Esophagus muscularis mucosa (tissue), 4 donors: ENCODE data around the gene SHISA6. TPM values are rescaled to one million over a fixed set of nuclear protein-coding genes. Genes with fewer than 3 reads are reported as not detected.

ENCODE experiments used
- DNase-seq: peaks from one replicate; pipeline ENCODE4 v3.0.0-alpha.2; 2017; ENCODE audit errors: extremely low spot score
- H3K27ac ChIP-seq, 4 donors: fragments of 200-600 bp; sonication (generic); replicated peaks in 1 of 4; 1 replicate in 3 of 4; 2 replicates in 1 of 4; pipeline ENCODE4 v1.5.1; 2016 to 2019; ENCODE audit warnings: mild to moderate bottlenecking in 1 of 4
- H3K27me3 ChIP-seq, 4 donors: fragments of 200-600 bp; sonication (generic); one replicate each; pipeline versions ENCODE4 v1.5.1 to v1.6.0; 2016 to 2019
- H3K36me3 ChIP-seq, 4 donors: fragments of 200-600 bp; sonication (generic); one replicate each; pipeline ENCODE4 v1.5.1; 2016 to 2019
- H3K4me1 ChIP-seq, 4 donors: fragments of 200-600 bp; sonication (generic); one replicate each; pipeline ENCODE4 v1.5.1; 2016 to 2019
- H3K4me3 ChIP-seq, 4 donors: fragments of 200-600 bp; sonication (generic); 1 replicate in 2 of 4; 2 replicates in 2 of 4; pipeline ENCODE4 v1.5.1; 2016 to 2019; ENCODE audit warnings: mild to moderate bottlenecking in 4 of 4, moderate library complexity in 1 of 4
- H3K9me3 ChIP-seq, 4 donors: fragments of 200-600 bp; sonication (generic); 1 replicate in 3 of 4; 2 replicates in 1 of 4; pipeline ENCODE4 v1.5.1; 2016 to 2019
- CTCF ChIP-seq, 3 experiments: fragments of 200-600 bp in 2 of 3; fragments of 450-650 bp in 1 of 3; sonication (generic) in 2 of 3; IDR thresholded peaks; one replicate each; pipeline ENCODE4 v1.5.1; 2017 to 2019; ENCODE audit warnings: antibody characterized with exemption in 3 of 3, mild to moderate bottlenecking in 2 of 3, moderate library complexity in 1 of 3
- EP300 ChIP-seq: sonication (generic); formaldehyde crosslinking; IDR thresholded peaks from one replicate; pipeline ENCODE4 v1.6.1; 2017; ENCODE audit warnings: antibody characterized with exemption
- POLR2A ChIP-seq: fragments of 450-650 bp; IDR thresholded peaks from one replicate; pipeline ENCODE4 v1.6.1; 2017; ENCODE audit warnings: antibody characterized with exemption, moderate library complexity, mild to moderate bottlenecking, low read depth
- POLR2AphosphoS5 ChIP-seq, 2 donors: sonication (generic); formaldehyde crosslinking; IDR thresholded peaks; one replicate each; pipeline ENCODE4 v1.6.1; 2017; ENCODE audit warnings: antibody characterized with exemption in 2 of 2
- WGBS: methylation state at CpG from one replicate; pipeline ENCODE4 v1.1.5; 2018; 5-methylcytosine and 5-hydroxymethylcytosine counted together
- intact Hi-C: fragments of 100-400 bp; cut with DNase I; formaldehyde crosslinking; loops from one replicate; pipeline ENCODE4 v1.15.1; 2023
- total RNA-seq, 4 donors: library from RNA; depleted of rRNA; stranded (reverse); fragments of >200 nt; gene quantifications; one replicate each; pipeline versions ENCODE4 v1.1.0 to v1.2.1, GENCODE V29; 2016

SHISA6 gene
- total RNA-seq, 4 donors from 2014 or later: 0.83 to 1.7 (median 1.4) TPM

- no peak for TF ChIP-seq POLR2AphosphoS5 (IDR thresholded peaks at IDR 0.05)
- TF ChIP-seq CTCF (IDR thresholded peaks at IDR 0.05): no peak
- no peak for TF ChIP-seq EP300
- TF ChIP-seq POLR2A: no peak
- intact Hi-C loops: no loop called here
- Histone ChIP-seq H3K4me1 (peaks cover 0 to 4% (median 0%) of the 10 kb centered on the region in 4 donors), H3K36me3 (no peaks in the 10 kb centered on the region), H3K27ac (no peak overlapping the region), H3K27me3 (peaks cover 0 to 27% (median 0%) of the 10 kb centered on the region in 4 donors), H3K4me3 (no peak overlapping the region), H3K9me3 (no peaks in the 10 kb centered on the region)
- no peak for DNase-seq
- 58% methylated on average over 11 of the region's 11 CpGs for WGBS
Observed at GRCh38 chr17:11251561-11252107, 10.6 kb downstream of the SHISA6 start.

DNA sequence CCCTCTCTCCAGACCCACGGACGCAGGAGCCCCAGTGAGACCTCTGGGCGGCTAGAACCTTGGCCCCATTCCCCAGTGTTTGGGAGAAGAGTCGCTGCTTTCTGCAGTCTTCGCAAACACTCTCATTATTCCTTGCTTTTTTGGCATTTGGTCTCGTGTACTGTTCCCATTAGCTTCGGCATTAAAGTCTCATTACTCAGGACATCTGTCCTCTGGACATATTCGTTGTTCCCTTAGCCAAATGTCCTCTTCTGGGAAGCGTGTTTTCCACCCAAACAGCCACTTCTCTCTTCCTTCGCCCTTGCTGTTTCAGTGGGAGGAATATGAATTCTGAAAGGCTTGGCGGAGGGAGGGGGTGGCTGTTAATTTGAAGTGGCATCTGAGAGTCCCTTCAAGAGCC is 11.1 kb downstream of the SHISA6 start:
- H3K27me3 ChIP-seq: peaks cover 0 to 27% (median 0%) of the 10 kb centered on the region in 4 donors
- no peaks in the 10 kb centered on the region for H3K36me3 ChIP-seq
- H3K4me3 ChIP-seq: no peak overlapping the region
- H3K27ac ChIP-seq: no peak overlapping the region
- H3K4me1 ChIP-seq: peaks cover 0 to 4% (median 0%) of the 10 kb centered on the region in 4 donors
- DNase-seq: no peak
- no peak for TF ChIP-seq POLR2AphosphoS5 (IDR thresholded peaks at IDR 0.05)
- TF ChIP-seq CTCF (IDR thresholded peaks at IDR 0.05): no peak
- no peak for TF ChIP-seq EP300
- TF ChIP-seq POLR2A: no peak
- 66% methylated on average over 11 of the region's 11 CpGs for WGBS
- H3K9me3 ChIP-seq: no peaks in the 10 kb centered on the region
- intact Hi-C loops: no loop called here

- Histone ChIP-seq H3K36me3 (no peaks in the 10 kb centered on the region), H3K4me1 (no peaks in the 10 kb centered on the region), H3K4me3 (no peak overlapping the region), H3K9me3 (peaks cover 0 to under 1% (median 0%) of the 10 kb centered on the region in 4 donors), H3K27ac (no peak overlapping the region), H3K27me3 (peaks cover 0 to 16% (median 0%) of the 10 kb centered on the region in 4 donors)
- DNase-seq: no peak
- intact Hi-C loops: no loop called here
- TF ChIP-seq EP300: no peak
- no peak for TF ChIP-seq POLR2A
- TF ChIP-seq POLR2AphosphoS5 (IDR thresholded peaks at IDR 0.05): no peak
- TF ChIP-seq CTCF (IDR thresholded peaks at IDR 0.05): no peak
- WGBS: 66% methylated on average over 11 of the region's 11 CpGs
Observed at GRCh38 chr17:11256877-11257276, 15.9 kb downstream of the SHISA6 start.

DNA sequence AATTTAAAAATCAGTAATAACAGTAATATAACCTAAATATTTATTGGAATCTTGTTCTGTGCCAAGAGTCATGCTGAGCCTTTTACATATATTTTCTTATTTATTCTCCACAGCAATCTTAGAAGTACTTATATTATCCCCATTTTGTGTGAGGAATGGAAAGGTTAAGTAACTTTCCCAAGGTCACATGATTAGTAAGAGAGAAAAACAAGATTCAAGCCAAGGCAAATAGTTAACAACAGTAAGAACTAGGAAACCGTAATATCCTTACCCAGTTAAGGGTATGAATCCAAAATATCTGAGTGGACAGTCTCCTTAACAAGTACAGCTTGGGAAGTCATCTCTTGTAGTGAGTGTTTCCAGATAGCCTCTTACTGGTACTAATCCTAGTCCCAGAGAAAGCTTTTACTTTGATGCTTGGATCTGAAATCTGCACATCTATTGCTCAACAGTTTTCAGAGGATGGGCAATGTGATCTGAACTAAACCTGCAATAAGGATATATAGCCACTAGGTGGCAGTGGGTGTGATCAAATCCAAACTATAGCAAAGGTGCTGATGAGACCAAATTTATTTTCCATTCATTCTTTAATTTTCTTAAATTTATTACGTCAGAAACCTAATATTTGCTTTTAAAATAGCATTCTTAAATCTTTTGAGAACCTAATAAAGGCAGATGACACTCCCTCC is 23.3 kb downstream of the SHISA6 start:
- H3K9me3 ChIP-seq: peaks cover 7 to 22% (median 15%) of the 10 kb centered on the region in 4 donors
- peaks cover 0 to 15% (median 0%) of the 10 kb centered on the region in 4 donors for H3K27me3 ChIP-seq
- no peak overlapping the region for H3K4me3 ChIP-seq
- no peak for DNase-seq
- intact Hi-C loops: no loop called here
- no peaks in the 10 kb centered on the region for H3K36me3 ChIP-seq
- no peak for TF ChIP-seq CTCF (IDR thresholded peaks at IDR 0.05)
- no peak overlapping the region for H3K27ac ChIP-seq
- H3K4me1 ChIP-seq: no peaks in the 10 kb centered on the region
- 87% methylated on average over 2 of the region's 2 CpGs for WGBS
